GM18519 (cell line): Measurements from ENCODE around the gene KLF1.

ENCODE experiments used
- ATAC-seq: cut with Tn5 transposase; IDR thresholded peaks from one replicate; pipeline ENCODE4 v1.9.1; 2021; ENCODE audit warnings: mild to moderate bottlenecking, moderate library complexity; ENCODE audit not compliant: unreplicated experiment, low FRiP score

The KLF1 gene

GRCh38 chr19:12838886-12839756 is 47.9 kb downstream of the KLF1 start:
- ATAC-seq = no peak

- ATAC-seq = no peak
Measured at GRCh38 chr19:12838182-12838885, 48.7 kb downstream of the KLF1 start, which contains the start of gene MAST1. Gene MAST1, plus strand, starts transcription at chr19:12838515. Its CDS starts 58 bp downstream, at chr19:12838573.

GRCh38 chr19:12837225-12837624 is 49.8 kb downstream of the KLF1 start:
- no peak for ATAC-seq

- no peak for ATAC-seq
Measured at GRCh38 chr19:12836529-12836863, 50.5 kb downstream of the KLF1 start.

GRCh38 chr19:12834976-12835757 is 51.8 kb downstream of the KLF1 start:
- ATAC-seq = no peak

- no peak for ATAC-seq
Measured at GRCh38 chr19:12834566-12834943, 52.4 kb downstream of the KLF1 start, which contains the start of gene RTBDN. Gene RTBDN, minus strand, starts transcription at chr19:12834579. Its CDS starts 4,600 bp downstream, at chr19:12829979.
